Hematopoietic multipotent progenitor cell treated with erythropoietin and hydrocortisone succinate and interleukin-3 and kit ligand, for 17 days (in vitro differentiated cells): ENCODE results near the gene ATE1.
"Not testable (repeated sequence)": the region's sequence is repeated elsewhere in the genome, so short reads cannot be mapped to it uniquely, and the experiment has no call there.

Experiments
- DNase-seq: peaks from one replicate; pipeline ENCODE4 v3.0.0-alpha.2; 2015; ENCODE audit warnings: low spot score

Gene ATE1

DNA sequence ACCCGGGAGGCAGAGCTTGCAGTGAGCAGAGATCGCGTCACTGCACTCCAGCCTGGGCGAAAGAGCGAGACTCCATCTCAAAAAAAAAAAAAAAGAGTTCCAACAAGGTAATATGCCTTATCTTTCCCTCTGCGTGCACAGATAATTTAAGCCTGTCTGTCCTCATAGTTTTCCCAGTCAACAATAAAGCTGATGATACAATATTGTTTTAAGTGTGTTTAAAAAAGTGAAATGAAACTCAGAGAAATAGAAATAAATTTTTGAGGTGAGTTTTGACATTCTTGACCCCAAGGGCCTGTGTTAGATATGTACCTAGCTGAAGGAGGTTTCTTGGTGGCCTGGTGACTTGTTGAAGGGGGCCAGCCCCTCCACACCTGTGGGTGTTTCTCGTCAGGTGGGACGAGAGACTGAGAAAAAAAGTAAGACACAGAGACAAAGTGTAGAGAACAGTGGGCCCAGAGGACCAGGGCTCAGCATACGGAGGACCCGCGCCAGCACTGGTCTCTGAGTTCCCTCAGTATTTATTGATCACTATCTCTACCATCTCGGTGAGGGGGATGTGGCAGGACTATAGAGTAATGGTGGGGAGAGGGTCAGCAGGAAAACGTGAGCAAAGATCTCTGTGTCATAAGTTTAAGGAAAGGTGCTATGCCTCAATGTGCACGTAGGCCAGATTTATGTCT, 1.9 kb upstream of the ATE1 start:
- DNase-seq = not testable (repeated sequence)

DNA sequence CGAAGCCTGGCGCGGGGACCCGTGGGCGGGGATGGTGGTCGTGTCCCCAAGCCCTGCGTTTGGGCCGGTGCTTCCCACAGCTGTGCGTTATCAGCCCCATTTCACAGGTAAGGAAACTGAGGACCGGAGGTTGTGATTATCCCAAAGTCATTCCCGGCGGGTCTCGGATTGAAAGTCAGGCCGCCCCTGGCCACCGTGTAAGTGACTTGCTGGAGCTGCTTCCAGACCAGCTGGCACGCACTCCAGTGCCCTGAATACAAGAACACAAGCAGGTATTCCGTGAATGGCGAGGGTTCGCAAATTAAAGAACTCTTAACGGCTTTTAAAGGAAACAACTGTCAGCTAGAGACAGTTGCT, 675 bp upstream of the ATE1 start:
- DNase-seq = peak; percentile 42

DNA sequence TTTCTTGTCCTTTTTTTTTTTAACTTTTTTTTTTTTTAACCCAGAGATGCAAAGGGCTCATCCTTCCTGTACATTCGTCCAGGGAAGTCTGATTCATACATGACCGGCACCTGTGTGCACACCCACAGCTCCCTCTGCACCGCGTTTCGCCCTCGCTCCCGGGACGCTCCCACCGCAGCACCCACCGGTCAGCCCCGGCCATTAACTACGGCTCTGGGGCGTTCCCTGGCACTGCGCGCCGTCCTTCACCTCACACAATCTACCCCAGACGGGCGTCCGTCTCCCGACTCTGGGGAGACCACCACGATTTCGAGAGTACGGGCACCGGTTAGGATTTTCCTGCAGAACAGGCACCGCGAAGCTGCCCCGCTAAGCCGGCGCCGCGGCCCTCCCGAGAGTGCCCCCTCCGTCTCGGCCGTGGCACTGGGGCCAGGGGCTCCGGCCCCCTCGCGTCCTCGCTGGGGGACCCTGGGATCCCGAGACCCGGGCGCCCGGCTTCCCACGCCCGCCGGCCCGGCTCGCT, 452 bp downstream of the ATE1 start:
- DNase-seq = no peak

DNA sequence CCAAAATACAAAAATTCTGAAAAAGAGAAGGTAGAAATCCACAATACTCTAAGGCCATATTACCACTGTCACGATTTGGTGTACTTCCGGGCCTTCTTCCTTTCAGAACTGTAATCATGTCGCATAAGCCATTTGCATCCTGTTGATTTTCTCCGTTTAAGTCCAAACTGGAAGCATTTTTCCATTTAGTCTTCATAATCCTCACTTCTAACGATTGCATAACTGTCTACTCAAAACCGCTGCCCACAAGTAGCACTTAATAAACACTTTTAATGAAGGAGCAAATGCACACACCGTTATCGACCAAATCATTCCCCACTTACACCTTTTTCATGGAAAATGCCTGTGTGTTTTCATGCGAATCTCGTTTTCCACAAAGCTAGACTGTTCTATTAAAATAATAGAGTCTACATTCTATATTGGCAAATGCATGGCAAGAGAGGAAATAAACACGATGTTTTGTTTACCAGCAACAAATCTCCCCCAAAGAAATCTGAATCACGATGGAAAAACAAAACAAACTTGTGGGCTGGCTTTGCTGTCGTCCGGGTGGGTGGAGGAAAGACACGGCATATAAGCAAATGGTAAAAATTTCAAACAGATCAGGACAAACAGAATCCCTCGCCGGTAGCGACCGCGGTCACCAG, 1.0 kb downstream of the ATE1 start:
- peak; percentile 56 for DNase-seq

DNA sequence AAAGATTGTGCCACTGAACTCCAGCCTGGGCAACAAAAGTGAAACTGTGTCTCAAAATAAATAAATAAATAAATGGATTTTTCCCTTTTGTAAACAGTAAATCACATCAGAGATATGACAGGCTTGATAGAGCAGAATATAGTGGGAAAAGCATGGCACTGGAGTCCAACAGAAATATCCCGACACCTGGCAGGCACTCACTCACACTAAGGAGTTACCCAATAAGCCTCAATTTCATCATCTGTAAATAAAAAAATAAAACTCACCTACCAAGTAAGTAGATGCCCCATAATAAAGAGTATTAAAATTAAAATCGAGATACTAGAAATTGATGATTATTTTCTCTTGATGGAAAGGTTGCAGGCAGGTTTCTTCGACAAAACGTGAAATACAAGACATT, 1.7 kb downstream of the ATE1 start:
- no peak for DNase-seq

DNA sequence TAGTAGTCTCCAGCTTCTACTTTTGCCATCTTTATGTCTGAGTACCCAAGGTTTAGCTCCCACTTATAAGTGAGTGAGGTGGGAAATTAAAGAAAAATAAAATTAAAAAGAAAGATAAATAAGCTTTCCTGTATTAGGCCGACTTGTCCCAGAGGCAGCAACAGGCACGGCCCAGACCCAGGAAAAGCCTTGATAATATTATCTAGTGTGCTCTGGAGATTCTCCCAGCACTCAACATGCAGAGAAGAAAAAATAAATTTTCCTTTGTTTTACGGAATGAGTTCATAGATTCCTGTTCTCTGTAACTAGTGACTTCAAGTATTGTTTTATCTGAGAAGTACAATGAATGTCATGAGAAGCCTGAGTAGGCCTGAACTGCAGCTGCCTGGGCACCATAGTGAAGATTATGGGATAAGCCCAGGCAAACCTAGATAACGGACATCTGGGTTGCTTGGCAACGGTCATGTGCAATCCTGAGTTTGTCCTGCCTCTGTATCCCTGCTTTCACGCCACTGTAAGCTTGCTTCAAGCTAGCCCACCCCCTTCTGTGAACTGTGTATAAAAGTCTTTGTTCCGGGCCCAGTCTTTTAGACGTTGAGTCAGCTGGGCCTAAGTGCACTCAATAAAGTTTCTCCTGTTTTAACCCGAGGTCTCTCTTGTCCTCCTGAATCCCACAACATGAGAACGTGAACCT, 6.4 kb downstream of the ATE1 start:
- DNase-seq = no peak

DNA sequence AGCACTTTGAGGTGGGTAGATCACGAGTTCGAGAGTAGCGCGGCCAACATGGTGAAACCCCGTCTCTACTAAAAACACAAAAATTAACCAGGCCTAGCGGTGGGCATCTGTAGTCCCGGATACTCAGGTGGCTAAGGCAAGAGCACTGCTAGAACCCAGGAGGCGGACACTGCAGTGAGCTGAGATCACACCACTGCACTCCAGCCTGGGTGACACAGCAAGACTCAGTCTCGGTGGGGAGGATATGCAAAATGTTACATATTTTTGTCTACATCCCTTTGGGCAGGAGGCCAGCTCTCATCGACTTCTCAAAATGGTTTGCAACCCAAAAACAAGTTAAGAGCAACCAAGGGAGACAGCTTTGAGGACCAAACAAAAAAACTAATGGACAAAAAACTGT, 8.2 kb downstream of the ATE1 start:
- no peak for DNase-seq

DNA sequence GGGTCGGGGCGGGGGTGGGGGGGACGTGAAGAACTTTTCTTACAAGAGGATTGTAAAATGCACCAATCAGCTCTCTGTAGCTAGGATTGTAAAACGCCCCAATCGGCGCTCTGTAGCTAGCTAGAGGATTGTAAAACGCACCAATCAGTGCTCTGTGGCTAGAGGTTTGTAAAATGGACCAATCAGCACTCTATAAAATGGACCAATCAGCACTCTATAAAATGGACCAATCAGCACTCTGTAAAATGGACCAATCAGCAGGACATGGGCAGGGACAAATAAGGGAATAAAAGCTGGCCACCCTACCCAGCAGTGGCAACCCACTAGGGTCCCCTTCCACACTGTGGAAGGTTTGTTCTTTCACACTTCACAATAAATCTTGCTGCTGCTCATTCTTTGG, 9.0 kb downstream of the ATE1 start:
- not testable (repeated sequence) for DNase-seq

DNA sequence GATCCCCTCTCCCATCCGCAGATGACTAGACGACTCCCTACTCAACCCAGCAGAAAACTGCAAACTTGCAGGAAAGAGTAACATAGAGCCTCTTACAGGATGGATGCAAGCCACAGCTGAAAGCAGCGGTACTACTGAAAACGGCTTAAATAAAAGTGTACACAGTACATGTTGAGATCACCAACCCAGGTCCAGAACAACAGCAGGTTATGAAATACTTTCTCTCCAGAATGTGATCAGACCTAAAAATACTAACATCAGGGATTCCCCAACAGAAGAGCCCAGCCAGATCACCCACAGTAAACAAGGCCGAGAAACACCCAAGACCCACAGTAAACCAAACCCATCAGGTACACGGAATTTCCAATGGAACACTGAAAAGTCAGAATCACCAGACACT, 13.2 kb downstream of the ATE1 start:
- no peak for DNase-seq

DNA sequence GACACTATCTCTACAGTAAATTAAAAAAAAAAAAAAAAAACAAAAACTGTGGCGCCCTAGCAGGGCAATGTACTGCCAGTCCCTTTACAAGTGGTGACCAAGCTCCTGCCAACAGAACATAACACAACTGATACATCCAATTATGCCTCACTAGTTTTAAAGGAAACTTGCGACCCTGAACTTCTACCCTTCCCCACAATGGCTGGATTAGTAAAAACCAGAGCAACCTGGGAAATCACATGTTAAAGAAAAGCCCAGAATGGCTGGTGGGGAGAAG, 16.5 kb downstream of the ATE1 start:
- DNase-seq = no peak

DNA sequence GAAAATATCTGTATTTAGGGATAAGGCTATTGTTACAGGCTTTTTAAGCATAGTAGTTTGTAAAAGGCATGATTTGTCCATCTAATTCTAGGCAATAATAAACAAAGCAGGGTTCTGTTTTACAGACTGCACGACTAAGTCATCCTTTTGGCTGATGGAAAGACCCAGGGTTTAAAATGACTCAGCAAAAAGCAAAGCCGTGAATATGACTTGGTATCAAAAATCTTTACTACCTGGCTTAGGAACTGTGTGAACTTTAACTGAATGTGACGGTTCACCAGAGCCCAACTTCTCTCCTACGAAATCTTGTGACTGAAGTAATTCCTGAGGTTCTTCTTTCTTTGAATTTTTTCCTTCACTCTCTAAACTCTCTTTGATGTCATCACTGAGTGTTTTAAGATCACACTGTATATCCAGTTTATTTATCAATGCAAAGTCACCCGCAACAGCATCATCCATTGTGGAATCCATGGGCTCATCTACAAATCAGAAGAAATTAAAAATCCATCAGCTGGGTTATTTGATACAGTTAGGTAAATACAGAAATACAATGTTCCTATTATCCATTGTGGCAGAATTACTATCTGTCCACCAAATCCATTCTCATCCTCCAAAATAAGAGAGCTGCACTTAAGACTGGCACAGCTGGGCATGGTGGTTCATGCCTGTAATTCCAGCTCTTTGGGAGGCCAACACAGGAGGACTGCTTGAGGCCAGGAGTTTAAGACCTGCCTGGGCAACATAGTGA, 17.0 kb downstream of the ATE1 start:
- DNase-seq = peak; percentile 44

DNA sequence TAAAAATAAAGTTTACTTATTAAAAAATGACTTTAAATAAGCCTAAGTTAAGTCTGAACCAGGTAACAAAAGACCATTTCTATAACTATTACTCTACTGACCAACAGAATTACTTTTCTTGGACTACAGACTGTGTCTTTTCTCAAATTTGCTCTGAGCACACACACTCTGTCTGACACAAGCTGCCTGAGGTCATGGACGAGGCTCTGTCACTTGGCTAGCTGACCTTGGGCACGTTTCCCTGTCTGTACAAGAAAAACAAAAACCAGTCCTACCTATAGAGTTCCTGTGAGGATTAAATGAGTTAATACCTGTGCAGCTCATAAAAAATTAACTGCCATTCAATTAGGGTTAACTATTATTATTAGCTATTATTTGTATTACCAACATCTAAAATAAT, 22.9 kb downstream of the ATE1 start:
- no peak for DNase-seq

DNA sequence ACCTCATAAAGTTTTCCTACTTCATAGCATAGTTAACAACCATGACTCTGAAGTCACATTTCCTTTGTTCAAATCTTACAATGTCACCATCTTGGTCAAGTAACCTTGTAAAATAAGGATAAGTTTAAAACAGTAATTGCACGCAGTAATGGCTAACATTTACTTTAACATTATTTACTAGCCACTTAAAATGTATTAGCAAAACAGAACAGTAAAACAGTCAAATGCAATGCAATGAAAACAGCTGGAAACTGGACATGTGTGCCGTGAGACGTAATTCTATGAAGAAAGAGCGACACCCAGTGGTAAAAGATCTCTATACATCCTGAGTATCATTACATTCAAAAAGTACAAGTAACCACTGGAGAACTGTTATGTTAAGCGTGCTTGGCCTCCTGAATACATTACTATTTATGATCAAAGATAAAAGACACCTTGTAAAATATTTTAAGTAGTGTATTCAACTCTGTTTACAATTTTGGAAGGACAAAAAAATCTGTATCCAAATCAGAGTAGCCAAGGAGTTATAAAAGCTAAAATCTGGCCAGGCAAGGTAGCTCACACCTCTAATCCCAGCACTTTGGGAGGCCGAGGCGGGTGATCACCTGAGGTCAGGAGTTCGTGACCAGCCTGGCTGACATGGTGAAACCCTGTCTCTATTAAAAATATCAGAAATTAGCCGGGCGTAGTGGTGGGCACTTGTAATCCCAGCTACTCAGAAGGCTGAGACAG, 27.2 kb downstream of the ATE1 start:
- peak; percentile 72 for DNase-seq

DNA sequence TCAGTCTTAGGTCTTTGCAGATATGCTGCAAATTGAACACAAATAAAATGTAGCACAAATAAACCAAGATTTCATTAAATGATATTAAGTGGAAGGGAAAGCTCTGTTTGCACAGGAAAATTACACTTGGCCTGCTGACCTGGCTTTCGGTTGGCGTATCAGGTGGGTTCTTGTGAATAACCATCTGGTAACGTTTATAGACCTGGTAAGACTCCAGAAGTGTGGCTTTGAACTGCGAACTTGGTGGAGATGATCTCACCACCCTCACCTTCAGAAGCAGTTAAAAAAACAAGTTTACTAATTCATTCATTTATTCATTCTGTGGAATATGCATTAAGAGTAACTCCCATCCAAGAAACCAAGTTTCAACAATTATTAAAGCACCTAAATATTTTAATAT, 28.1 kb downstream of the ATE1 start:
- no peak for DNase-seq

DNA sequence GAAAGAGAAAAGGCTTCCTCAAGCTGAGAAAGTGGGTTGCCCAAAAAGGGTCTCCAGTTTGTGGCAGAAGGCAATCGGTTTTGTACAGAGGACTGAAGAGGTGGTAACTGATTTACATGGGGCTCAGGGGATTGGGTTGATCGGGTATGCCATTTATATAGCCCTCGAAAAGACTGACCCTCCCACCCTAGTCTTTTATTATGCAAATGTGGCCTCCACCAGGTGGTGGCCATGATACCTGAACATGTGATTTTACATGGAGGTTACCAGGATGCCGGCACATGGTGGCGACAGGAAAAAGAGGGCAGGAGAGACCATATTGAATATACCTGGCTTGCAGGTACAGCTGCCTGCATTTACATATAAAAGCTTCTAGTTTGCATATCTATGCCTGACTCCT, 36.7 kb downstream of the ATE1 start:
- DNase-seq = no peak

DNA sequence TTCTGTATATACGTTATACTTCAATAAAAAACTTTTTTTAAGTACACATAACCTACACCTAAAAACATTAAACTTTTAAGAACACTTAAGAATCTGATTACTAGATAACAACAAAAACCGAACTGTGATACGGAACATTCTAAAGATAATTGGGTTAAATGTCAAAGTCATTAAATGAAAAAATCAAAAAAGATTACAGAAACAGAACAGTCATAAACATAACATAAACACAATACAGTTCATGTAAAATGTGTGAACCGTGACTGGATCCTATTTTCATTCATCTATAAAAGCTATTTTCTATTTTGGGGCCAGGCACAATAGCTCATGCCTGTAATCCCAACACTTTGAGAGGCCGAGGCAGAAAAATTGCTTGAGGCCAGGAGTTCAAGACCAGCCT, 38.6 kb downstream of the ATE1 start:
- DNase-seq = no peak

DNA sequence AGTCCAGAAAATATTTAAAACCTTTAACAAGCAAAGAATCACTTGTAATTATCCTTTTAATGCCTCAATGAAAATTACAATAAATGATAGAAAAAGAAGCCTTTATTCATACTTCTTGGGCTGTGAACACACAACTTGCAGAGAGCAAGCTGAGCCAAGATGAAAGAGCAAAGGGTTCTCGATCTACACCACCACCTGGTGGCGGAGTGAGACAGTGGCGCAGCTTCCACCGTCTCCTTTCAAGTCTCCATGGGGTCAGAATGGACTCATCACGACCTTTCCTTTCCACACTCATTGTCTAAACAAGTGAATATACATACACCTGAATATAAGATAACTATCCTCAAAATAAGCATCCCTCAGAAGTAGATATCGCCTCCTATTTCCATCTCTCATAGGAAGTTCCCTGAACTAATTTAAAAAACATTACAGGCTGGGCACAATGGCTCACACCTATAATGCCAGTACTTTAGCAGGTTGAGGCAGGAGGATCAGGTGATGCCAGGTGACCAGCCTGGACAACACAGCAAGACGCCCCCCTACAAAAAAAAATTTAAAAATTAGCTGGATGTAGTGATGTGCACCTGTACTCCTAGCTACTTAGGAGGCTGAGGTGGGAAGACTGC, 40.7 kb downstream of the ATE1 start:
- peak; percentile 42 for DNase-seq

DNA sequence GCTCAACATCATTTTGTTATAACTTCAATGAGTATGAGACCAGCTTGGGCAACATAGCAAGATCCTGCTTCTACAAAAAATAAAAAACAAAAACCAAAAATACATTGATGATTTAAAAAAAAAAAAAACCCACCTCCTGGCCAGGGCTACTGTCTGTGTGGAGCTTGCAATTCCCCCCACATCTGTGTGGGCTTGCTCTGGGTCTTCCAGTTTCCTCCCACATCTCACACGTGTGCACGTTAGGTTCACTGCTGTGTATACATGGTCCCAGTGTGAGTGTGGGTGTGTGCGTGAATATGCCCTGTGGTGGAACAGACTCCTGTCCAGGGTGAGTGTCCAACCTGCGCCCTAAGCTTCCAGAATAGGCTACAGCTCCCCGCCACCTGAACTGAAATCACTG, 41.6 kb downstream of the ATE1 start:
- DNase-seq = no peak

DNA sequence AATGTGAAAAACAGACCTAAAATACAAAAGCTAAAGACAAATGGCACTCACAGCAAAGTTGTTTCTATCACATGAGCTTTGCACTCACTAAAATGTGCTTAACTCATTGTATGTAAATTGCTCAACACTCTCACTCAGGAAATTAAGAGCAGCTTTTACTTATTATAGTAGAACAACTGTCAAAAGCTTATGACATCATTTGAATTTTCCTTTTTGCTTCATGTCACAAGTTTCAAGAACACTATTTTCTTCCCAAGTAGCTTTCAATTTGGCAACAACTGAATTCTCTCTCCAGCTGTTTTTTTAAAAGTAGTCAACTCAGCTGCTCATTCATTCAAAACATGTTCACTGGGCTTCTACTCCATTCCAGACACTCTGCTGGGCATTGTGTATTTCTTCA, 46.9 kb downstream of the ATE1 start:
- DNase-seq = no peak

DNA sequence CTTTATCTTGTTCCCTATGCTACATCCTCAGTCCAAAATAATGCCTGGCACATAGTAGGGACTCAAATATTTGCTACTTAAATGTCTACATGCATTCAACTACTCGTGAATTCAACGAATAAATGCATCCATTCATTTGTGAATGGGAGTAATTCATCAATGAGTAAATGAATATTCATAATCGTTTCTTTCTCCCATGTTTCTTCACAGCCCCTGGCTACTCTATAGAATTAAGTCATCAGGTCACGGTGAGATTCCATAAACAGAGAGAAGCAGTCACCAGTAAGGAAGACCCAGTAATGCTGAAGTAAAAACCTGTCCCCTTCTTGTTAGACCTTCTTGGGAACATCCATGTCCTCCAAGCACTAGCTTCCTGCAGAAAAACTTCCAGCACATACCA, 48.4 kb downstream of the ATE1 start:
- no peak for DNase-seq

DNA sequence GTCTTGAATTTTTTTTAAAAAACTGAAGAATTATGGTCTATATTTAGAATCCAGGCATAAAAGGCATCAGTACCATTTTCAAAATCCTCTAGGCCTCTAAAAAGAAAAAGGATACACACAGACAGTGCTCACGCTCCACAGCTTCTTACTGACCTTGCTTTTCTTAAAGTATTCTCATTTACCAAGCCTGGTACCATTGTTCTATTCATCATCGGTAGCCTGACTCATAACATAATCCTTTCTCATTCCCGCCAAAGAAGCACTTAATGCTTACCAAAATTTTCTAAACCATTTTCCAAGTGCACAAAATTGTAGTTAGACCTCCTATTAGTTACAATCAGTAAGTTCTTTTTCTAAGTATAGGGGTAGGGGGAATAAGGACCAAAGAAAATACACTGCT, 54.6 kb downstream of the ATE1 start:
- no peak for DNase-seq

DNA sequence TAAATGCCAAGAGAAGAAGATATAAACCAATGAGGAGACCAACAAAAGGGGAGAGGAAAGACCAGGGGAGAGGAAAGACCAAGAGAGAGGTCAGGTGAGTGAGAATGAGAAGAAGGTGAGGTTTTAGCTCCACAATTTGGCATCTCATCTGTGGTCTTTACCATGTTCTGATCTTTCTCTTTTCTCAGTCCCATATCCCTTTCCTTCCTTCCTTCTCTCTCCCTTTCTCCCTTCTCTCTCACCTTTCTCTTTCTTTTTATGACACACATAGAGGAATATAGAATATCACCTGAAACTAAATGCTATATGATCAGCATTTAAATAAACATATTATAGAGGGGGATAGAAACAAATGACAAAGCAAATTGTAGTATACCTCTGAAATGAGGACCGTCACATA, 57.4 kb downstream of the ATE1 start:
- no peak for DNase-seq
